BLaER1 treated with 17β-estradiol and CSF1 and Interleukin-3, amounts not matched to agents 10 nM and 100 nM (cell line): ENCODE measurements around the gene OMP.

ENCODE experiments used
- H3K27ac ChIP-seq, 11 experiments: shearing (Covaris generic); formaldehyde crosslinking; 2 replicates each; pipeline ENCODE4 v1.8.1; 2022
- H3K27me3 ChIP-seq, 11 experiments: shearing (Covaris generic); formaldehyde crosslinking; 2 replicates each; pipeline ENCODE4 v1.8.1; 2022
- H3K36me3 ChIP-seq, 11 experiments: shearing (Covaris generic); formaldehyde crosslinking; 2 replicates each; pipeline ENCODE4 v1.8.1; 2022
- H3K4me1 ChIP-seq, 10 experiments: shearing (Covaris generic); formaldehyde crosslinking; 2 replicates each; pipeline ENCODE4 v1.8.1; 2022
- H3K4me2 ChIP-seq, 11 experiments: shearing (Covaris generic); formaldehyde crosslinking; 2 replicates each; pipeline ENCODE4 v1.8.1; 2022
- H3K4me3 ChIP-seq, 10 experiments: shearing (Covaris generic); formaldehyde crosslinking; 2 replicates each; pipeline ENCODE4 v1.8.1; 2022
- H3K9ac ChIP-seq, 11 experiments: shearing (Covaris generic); formaldehyde crosslinking; 2 replicates each; pipeline ENCODE4 v1.8.1; 2022
- H3K9me3 ChIP-seq, 11 experiments: shearing (Covaris generic); formaldehyde crosslinking; replicated peaks in 1 of 11; 2 replicates each; pipeline ENCODE4 v1.8.1; 2022
- H4K20me1 ChIP-seq, 11 experiments: shearing (Covaris generic); formaldehyde crosslinking; 2 replicates each; pipeline ENCODE4 v1.8.1; 2022
- Cebpa-rat ChIP-seq, 11 experiments: shearing (Covaris generic); IDR thresholded peaks; 2 replicates each; pipeline ENCODE4 v1.8.1; 2022

OMP gene

DNA sequence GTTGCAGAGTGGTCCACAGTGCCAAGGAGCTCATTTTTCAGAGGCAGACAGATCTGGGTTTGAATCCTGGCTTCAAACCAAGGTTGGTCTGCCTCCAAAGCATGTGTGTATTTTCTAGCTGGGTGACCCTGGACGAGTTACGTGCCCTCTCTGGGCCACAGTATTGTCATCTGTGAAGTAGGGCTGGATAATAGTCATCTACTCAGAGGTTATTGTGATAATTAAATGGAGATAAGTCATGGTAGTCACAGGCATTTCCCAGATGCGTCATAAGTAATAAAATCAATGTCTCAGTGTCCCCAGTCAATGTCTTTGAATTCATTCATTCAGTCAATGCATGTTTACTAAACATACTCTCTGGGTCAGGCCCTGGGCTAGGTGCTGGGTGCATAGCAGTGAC lies 8.6 kb downstream of the OMP start:
- Histone ChIP-seq H3K27me3 (peaks cover 0 to 3% (median 0%) of the 10 kb centered on the region in 11 experiments; a peak in 1 of 22 replicates), H3K4me2 (peak overlapping the region in 7 of 11 experiments; percentile 79 to 92 (median 90); a peak in 12 of 22 replicates), H3K9me3 (no peaks in the 10 kb centered on the region), H3K27ac (no peak overlapping the region), H3K4me1 (peaks cover 43 to 68% (median 58%) of the 10 kb centered on the region in 10 experiments), H4K20me1 (peaks cover 0 to 29% (median 5%) of the 10 kb centered on the region in 11 experiments; a peak in 8 of 22 replicates), H3K9ac (no peak overlapping the region), H3K4me3 (no peak overlapping the region), H3K36me3 (no peaks in the 10 kb centered on the region)
- TF ChIP-seq Cebpa-rat (IDR thresholded peaks at IDR 0.05): no peak

DNA sequence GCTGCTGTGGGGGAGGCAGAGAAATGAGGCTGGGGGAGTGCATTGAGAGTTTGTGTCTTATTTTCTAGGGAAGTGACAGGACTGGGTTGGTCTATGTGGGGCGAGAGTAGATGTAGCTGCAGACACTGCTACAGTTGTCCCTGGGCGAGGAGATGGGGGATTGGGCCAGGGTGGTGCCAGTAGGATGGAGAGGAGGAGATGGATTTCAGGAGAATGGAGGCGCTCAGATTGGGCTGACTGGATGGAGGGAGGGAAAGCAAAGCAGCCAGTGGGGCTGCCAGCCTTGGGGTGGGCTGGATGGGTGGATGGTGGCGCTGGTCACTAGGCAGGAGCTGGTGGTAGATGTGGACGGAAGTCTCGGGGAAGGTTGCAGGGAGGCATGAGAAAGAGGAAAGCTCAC lies 9.3 kb downstream of the OMP start:
- Histone ChIP-seq H3K27me3 (peaks cover 0 to 3% (median 0%) of the 10 kb centered on the region in 11 experiments; a peak in 1 of 22 replicates), H3K4me3 (no peak overlapping the region), H3K27ac (no peak overlapping the region), H3K36me3 (no peaks in the 10 kb centered on the region), H4K20me1 (peaks cover 0 to 25% (median 5%) of the 10 kb centered on the region in 11 experiments; a peak in 8 of 22 replicates), H3K4me1 (peaks cover 36 to 68% (median 56%) of the 10 kb centered on the region in 10 experiments), H3K4me2 (no peak overlapping the region), H3K9ac (no peak overlapping the region), H3K9me3 (no peaks in the 10 kb centered on the region)
- no peak for TF ChIP-seq Cebpa-rat (IDR thresholded peaks at IDR 0.05)

DNA sequence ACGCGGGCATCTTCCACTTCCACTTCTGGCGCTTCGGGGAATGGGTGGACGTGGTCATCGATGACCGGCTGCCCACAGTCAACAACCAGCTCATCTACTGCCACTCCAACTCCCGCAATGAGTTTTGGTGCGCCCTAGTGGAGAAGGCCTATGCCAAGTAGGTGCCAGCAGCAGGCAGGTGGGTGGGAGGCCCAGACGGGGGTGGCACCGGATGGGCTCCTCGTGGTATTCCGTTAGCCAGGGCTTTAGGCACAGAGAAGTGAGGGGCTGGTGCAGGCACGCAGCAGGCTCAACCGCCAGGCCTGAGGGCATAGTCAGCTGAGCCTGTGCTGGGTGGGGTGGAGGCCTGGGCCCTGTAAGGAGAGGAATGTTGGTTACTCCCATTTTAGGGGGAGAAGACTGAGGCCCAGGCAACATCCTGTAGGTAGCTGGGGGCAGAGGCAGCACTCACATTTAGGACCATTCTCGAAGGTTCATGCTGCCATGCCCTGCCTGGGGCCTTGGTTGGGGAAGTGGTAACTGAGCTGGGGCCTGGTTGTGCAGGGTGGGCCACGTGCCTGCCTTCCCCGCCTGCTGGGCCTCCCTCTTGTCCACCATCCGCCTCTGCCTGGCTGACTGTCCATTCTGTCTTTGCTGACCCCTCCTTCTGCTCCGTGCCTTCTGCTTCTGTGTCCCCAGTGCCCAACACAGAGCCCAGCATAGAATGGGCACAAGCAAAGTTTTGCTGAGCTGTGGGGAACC lies 10.2 kb downstream of the OMP start:
- peaks cover 0 to 25% (median 5%) of the 10 kb centered on the region in 11 experiments; a peak in 8 of 22 replicates for H4K20me1 ChIP-seq
- 0 out of 22 replicates have a peak, but pooled peaks cover 0 to 1% (median 0%) of the 10 kb centered on the region in 11 experiments for H3K36me3 ChIP-seq
- H3K4me2 ChIP-seq: peak overlapping the region in 10 of 11 experiments; percentile 2 to 47 (median 34); a peak in 14 of 22 replicates
- no peak for TF ChIP-seq Cebpa-rat (IDR thresholded peaks at IDR 0.05)
- no peak overlapping the region; a peak in 1 of 22 replicates for H3K9ac ChIP-seq
- H3K27me3 ChIP-seq: peaks cover 0 to 3% (median 0%) of the 10 kb centered on the region in 11 experiments; a peak in 1 of 22 replicates
- H3K27ac ChIP-seq: no peak overlapping the region
- peaks cover 28 to 68% (median 49%) of the 10 kb centered on the region in 10 experiments for H3K4me1 ChIP-seq
- no peak overlapping the region for H3K4me3 ChIP-seq
- no peaks in the 10 kb centered on the region for H3K9me3 ChIP-seq

DNA sequence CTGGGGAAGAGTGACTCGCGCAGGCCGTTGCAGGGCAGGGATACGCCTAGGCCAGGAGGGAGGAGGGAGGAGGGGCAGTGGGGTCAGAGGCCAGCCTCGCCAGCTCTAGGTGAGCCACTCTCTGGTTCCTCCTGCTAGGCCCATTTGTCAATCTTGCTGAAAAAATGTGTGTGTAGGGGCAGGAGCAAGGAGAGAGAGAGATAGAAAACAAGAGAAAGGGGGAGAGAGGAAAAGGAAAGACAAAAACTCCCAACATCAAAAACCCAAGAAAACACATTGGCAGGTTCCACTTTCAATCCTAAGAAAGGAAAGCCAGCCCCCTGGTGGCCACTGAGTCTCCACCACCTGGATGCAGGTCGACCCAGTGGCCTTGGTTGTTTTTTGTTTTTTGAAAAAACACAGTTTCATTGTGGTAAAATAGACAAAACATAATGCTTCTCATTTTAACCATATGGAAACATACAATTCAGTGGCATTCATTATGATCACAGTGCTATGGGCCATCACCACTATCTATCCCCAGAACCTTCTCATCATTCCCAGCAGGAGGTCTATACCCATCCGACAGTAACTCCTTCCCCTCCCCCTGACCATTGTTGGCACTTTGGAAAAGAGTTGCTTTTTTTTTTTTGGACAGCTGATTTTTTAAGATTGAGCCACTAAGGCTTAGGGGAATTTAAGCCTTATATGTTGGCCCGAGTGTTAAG lies 10.9 kb downstream of the OMP start:
- Histone ChIP-seq H3K27me3 (peaks cover 0 to 3% (median 0%) of the 10 kb centered on the region in 11 experiments; a peak in 1 of 22 replicates), H3K9ac (no peak overlapping the region; a peak in 1 of 22 replicates), H3K27ac (no peak overlapping the region), H3K4me1 (peaks cover 23 to 61% (median 41%) of the 10 kb centered on the region in 10 experiments), H3K36me3 (peaks cover 0 to 8% (median 0%) of the 10 kb centered on the region in 11 experiments; a peak in 4 of 22 replicates), H3K4me2 (peak overlapping the region in 10 of 11 experiments; percentile 2 to 47 (median 34); a peak in 14 of 22 replicates), H4K20me1 (peaks cover 0 to 19% (median 5%) of the 10 kb centered on the region in 11 experiments; a peak in 7 of 22 replicates), H3K9me3 (no peaks in the 10 kb centered on the region), H3K4me3 (no peak overlapping the region)
- no peak for TF ChIP-seq Cebpa-rat (IDR thresholded peaks at IDR 0.05)

DNA sequence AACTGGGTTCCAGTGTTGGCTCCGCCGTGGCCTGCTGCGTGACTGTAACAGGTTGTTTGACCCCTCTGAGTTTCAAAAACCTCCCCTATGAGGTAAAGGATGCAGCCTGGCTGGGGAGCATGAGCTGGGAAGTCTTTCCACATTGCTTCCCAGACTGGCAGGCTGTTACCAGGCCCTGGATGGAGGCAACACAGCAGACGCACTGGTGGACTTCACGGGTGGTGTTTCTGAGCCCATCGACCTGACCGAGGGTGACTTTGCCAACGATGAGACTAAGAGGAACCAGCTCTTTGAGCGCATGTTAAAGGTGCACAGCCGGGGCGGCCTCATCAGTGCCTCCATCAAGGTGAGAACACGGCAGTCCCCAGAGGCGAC lies 11.4 kb downstream of the OMP start:
- no peak overlapping the region for H3K4me3 ChIP-seq
- H3K27me3 ChIP-seq: 0 out of 22 replicates have a peak, but pooled peaks cover 0 to under 1% (median 0%) of the 10 kb centered on the region in 11 experiments
- no peak for TF ChIP-seq Cebpa-rat (IDR thresholded peaks at IDR 0.05)

DNA sequence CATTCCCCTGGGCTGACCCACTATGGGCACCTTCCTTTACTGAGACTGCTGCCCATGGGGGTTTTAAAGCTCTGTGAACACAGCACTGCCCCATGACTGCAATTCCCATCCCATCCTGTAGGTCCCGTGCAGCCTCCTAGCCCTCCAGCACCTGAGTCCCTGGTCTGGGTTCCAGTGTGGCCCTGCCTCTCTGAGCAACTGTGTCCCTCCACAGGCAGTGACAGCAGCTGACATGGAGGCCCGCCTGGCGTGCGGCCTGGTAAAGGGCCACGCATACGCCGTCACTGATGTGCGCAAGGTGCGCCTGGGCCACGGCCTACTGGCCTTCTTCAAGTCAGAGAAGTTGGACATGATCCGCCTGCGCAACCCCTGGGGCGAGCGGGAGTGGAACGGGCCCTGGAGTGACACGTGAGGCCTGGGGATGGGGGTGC lies 12.6 kb downstream of the OMP start:
- H3K9ac ChIP-seq: no peak overlapping the region; a peak in 1 of 22 replicates
- H4K20me1 ChIP-seq: peaks cover 0 to 10% (median 0%) of the 10 kb centered on the region in 11 experiments; a peak in 2 of 22 replicates
- no peak overlapping the region for H3K4me3 ChIP-seq
- H3K4me1 ChIP-seq: peaks cover 11 to 45% (median 25%) of the 10 kb centered on the region in 10 experiments
- no peaks in the 10 kb centered on the region for H3K27me3 ChIP-seq
- H3K9me3 ChIP-seq: no peaks in the 10 kb centered on the region
- no peak overlapping the region for H3K4me2 ChIP-seq
- no peak overlapping the region for H3K27ac ChIP-seq
- H3K36me3 ChIP-seq: peaks cover 0 to 20% (median 0%) of the 10 kb centered on the region in 11 experiments; a peak in 4 of 22 replicates
- no peak for TF ChIP-seq Cebpa-rat (IDR thresholded peaks at IDR 0.05)

More for the DNA sequence above, 11.4 kb downstream of the OMP start:
- Histone ChIP-seq H3K9me3 (no peaks in the 10 kb centered on the region), H3K27ac (no peak overlapping the region), H3K36me3 (peaks cover 0 to 14% (median 0%) of the 10 kb centered on the region in 11 experiments; a peak in 4 of 22 replicates), H4K20me1 (peaks cover 0 to 14% (median 5%) of the 10 kb centered on the region in 11 experiments; a peak in 6 of 22 replicates), H3K4me1 (peaks cover 22 to 55% (median 36%) of the 10 kb centered on the region in 10 experiments), H3K9ac (no peak overlapping the region), H3K4me2 (no peak overlapping the region)

DNA sequence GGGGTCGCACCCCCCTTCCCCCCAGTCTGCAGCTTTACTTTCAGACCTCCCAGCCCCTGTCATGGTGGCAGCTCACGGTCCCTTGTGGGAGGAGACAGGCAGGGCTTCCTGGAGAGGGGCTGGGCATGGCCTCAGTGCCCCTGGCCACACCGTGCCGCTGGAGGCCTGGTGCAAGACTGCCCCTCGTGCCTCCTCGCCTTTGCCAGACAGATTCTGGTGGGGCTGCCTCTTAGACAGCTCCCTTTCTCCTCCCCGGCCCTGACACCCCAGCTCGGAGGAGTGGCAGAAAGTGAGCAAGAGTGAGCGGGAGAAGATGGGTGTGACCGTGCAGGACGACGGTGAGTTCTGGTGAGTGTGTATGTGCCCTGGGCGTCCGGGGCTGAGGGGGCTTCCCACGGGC lies 13.3 kb downstream of the OMP start:
- no peak for TF ChIP-seq Cebpa-rat (IDR thresholded peaks at IDR 0.05)
- H3K4me3 ChIP-seq: no peak overlapping the region

DNA sequence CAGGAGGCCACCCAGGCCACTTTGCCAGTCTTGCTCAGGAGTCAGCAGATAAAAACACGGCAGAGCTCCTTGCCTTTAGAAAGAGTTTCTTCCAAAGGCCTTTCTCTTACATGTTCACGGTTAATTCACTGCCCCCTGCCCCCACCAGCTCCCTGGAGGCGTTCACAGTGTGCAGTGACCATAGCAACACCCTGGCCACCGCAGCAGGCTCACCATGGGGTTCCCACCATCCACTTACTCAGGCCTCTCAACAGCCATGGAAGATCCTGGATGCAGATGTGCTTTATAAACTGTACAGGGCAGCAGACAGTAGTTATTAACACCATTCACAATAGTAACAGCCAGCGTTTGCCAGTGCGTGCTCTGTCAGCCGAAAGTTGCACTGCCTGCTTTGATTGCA lies 14.9 kb downstream of the OMP start:
- H3K4me2 ChIP-seq: peak overlapping the region in 3 of 11 experiments; percentile 1 to 15 (median 1); a peak in 3 of 22 replicates
- H3K9ac ChIP-seq: no peak overlapping the region

More for the DNA sequence above, 13.3 kb downstream of the OMP start:
- no peak overlapping the region for H3K4me2 ChIP-seq
- no peaks in the 10 kb centered on the region for H3K9me3 ChIP-seq
- H3K27me3 ChIP-seq: no peaks in the 10 kb centered on the region
- peaks cover 0 to 26% (median 0%) of the 10 kb centered on the region in 11 experiments; a peak in 4 of 22 replicates for H3K36me3 ChIP-seq
- H4K20me1 ChIP-seq: peaks cover 0 to 10% (median 0%) of the 10 kb centered on the region in 11 experiments; a peak in 3 of 22 replicates
- H3K9ac ChIP-seq: no peak overlapping the region
- H3K27ac ChIP-seq: no peak overlapping the region
- peaks cover 14 to 45% (median 24%) of the 10 kb centered on the region in 10 experiments for H3K4me1 ChIP-seq

More for the DNA sequence above, 14.9 kb downstream of the OMP start:
- no peak for TF ChIP-seq Cebpa-rat (IDR thresholded peaks at IDR 0.05)
- H3K9me3 ChIP-seq: no peaks in the 10 kb centered on the region
- H3K27ac ChIP-seq: no peak overlapping the region
- peaks cover 23 to 51% (median 35%) of the 10 kb centered on the region in 10 experiments for H3K4me1 ChIP-seq
- H3K27me3 ChIP-seq: no peaks in the 10 kb centered on the region
- H3K36me3 ChIP-seq: peaks cover 0 to 26% (median 0%) of the 10 kb centered on the region in 11 experiments; a peak in 4 of 22 replicates
- H4K20me1 ChIP-seq: peaks cover 0 to 19% (median 0%) of the 10 kb centered on the region in 11 experiments; a peak in 3 of 22 replicates
- no peak overlapping the region for H3K4me3 ChIP-seq
